BLaER1 treated with 17β-estradiol and CSF1 and Interleukin-3, amounts not matched to agents 10 nM and 100 nM (cell line): ENCODE measurements around the gene IGFBP2.
A peak's percentile ranks its signal among the peaks of the same experiment; 100 is the strongest.

Experiments used
- H3K27ac ChIP-seq, 11 experiments: shearing (Covaris generic); formaldehyde crosslinking; 2 replicates each; pipeline ENCODE4 v1.8.1; 2022
- H3K27me3 ChIP-seq, 11 experiments: shearing (Covaris generic); formaldehyde crosslinking; 2 replicates each; pipeline ENCODE4 v1.8.1; 2022
- H3K36me3 ChIP-seq, 11 experiments: shearing (Covaris generic); formaldehyde crosslinking; 2 replicates each; pipeline ENCODE4 v1.8.1; 2022
- H3K4me1 ChIP-seq, 10 experiments: shearing (Covaris generic); formaldehyde crosslinking; 2 replicates each; pipeline ENCODE4 v1.8.1; 2022
- H3K4me2 ChIP-seq, 11 experiments: shearing (Covaris generic); formaldehyde crosslinking; 2 replicates each; pipeline ENCODE4 v1.8.1; 2022
- H3K4me3 ChIP-seq, 10 experiments: shearing (Covaris generic); formaldehyde crosslinking; 2 replicates each; pipeline ENCODE4 v1.8.1; 2022
- H3K9ac ChIP-seq, 11 experiments: shearing (Covaris generic); formaldehyde crosslinking; 2 replicates each; pipeline ENCODE4 v1.8.1; 2022
- H3K9me3 ChIP-seq, 11 experiments: shearing (Covaris generic); formaldehyde crosslinking; replicated peaks in 1 of 11; 2 replicates each; pipeline ENCODE4 v1.8.1; 2022
- H4K20me1 ChIP-seq, 11 experiments: shearing (Covaris generic); formaldehyde crosslinking; 2 replicates each; pipeline ENCODE4 v1.8.1; 2022
- Cebpa-rat ChIP-seq, 11 experiments: shearing (Covaris generic); IDR thresholded peaks; 2 replicates each; pipeline ENCODE4 v1.8.1; 2022

Gene IGFBP2

DNA sequence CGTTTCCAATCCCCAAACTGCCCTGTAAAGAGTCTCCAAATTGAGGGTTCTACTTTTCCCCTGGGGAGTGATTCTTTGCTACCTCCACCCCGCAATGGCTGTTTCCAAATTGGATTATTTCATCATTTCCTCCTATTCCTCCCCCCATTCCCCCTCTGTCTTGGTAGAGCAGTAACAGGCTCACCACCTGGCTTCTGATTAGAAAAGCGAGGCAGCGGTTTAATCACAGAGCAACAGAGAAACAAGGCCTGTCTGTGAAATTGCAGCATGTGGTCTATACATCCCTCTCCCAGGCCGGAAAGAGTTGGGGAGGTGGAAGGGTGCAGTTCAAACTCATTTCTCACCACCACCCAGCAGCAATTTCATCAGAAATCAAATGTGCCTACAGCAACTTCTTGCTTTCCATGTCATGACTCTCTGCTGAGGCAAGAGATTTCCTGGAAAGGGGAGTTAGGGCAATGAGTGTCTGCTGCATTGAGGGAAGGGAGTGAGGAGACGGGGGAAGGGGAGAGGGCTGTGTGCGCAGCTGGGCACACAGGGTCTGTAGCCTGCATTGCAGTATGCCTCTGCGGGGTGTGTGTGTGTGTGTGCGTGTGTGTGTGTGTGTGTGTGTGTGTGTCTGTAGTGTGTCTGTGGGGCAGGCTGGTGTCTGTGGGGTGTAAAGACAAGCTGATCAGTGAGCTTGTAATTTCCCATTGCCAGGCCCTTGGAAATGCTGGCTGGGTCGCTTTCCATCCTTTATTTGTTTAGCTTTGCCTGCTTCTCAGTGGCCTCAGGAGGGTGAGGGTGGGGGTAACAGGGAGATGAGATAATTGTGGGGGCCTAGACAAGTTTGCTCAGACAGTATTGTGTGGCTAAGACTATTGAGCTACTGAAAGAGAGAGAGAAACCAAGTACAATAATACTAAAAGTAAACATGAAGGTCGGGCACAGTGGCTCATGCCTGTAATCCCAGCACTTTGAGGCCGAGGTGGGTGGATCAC lies 13.5 kb upstream of the IGFBP2 start:
- peak overlapping the region in 7 of 10 experiments; percentile 19 to 54 (median 35); a peak in 11 of 20 replicates for H3K4me3 ChIP-seq
- H3K36me3 ChIP-seq, result no peaks in the 10 kb centered on the region
- H3K4me1 ChIP-seq, result peaks cover 59 to 100% (median 91%) of the 10 kb centered on the region in 10 experiments
- H3K27me3 ChIP-seq, result no peaks in the 10 kb centered on the region
- H3K9ac ChIP-seq, result peak overlapping the region in 10 of 11 experiments; percentile 48 to 91 (median 84); a peak in 20 of 22 replicates
- H3K9me3 ChIP-seq, result peaks cover 0 to 11% (median 8%) of the 10 kb centered on the region in 11 experiments; a peak in 11 of 22 replicates
- peak overlapping the region; percentile 52 to 95 (median 90) for H3K4me2 ChIP-seq
- peak in 9 of 11 experiments; percentile 59 to 100 (median 94); a peak in 17 of 22 replicates for TF ChIP-seq Cebpa-rat (IDR thresholded peaks at IDR 0.05)
- H3K27ac ChIP-seq, result peak overlapping the region; percentile 21 to 99 (median 95); a peak in 21 of 22 replicates
- no peaks in the 10 kb centered on the region for H4K20me1 ChIP-seq

DNA sequence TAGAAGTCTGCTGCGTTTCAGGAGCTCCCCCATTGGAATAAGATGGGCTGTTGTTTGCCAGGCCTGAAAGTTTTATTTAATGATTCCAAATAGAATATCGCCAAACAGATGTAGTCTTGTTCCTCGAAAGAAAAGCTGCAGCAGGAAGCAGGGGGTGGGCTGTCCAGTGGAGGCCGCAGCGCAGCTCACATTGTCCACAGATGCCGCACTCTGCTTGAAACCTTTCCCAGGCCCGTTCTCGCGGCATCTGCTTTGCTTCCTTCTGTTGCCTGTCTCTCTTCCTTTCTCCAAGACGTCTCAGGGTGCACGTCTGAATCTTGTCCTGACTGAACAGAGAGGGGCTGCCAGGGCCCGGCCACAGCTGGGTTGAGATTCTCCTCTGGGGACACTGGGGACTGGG lies 12.4 kb upstream of the IGFBP2 start:
- Histone ChIP-seq H3K4me3 (0 out of 20 replicates have a peak overlapping the region, but pooled peaks of 1 of the 10 experiments have one; percentile 21), H3K36me3 (no peaks in the 10 kb centered on the region), H3K27ac (peak overlapping the region in 10 of 11 experiments; percentile 57 to 99 (median 95); a peak in 19 of 22 replicates), H3K4me2 (peak overlapping the region; percentile 52 to 95 (median 90)), H3K9ac (peak overlapping the region in 9 of 11 experiments; percentile 68 to 91 (median 85); a peak in 17 of 22 replicates), H3K4me1 (peaks cover 59 to 93% (median 80%) of the 10 kb centered on the region in 10 experiments), H3K27me3 (no peaks in the 10 kb centered on the region), H3K9me3 (peaks cover 0 to 13% (median 8%) of the 10 kb centered on the region in 11 experiments; a peak in 11 of 22 replicates), H4K20me1 (no peaks in the 10 kb centered on the region)
- TF ChIP-seq Cebpa-rat (IDR thresholded peaks at IDR 0.05), result no peak

DNA sequence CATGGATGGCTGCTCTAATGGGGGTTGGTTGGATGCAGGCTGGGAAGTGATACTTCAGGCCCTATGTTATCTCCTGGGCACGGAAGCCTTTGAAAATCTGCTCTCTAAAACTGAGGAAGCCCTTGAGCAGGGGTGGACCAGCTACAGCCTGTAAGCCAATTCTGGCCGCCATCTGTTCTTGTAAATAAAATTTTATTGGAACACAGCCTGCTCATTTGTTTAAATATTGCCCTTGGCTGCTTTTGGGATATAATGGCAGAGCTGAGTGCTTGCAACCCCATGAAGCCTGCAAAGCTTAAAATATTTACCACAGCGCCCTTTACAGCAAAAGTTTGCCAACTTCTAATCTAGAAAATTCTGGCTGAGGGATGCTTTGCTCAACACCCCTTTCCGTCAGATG lies 11.9 kb upstream of the IGFBP2 start:
- Histone ChIP-seq H3K4me2 (peak overlapping the region; percentile 52 to 95 (median 90)), H3K36me3 (no peaks in the 10 kb centered on the region), H3K9ac (peak overlapping the region in 9 of 11 experiments; percentile 68 to 91 (median 85); a peak in 17 of 22 replicates), H3K27me3 (no peaks in the 10 kb centered on the region), H3K4me1 (peaks cover 59 to 89% (median 76%) of the 10 kb centered on the region in 10 experiments), H4K20me1 (no peaks in the 10 kb centered on the region), H3K27ac (peak overlapping the region in 9 of 11 experiments; percentile 81 to 99 (median 95); a peak in 18 of 22 replicates), H3K9me3 (peaks cover 0 to 13% (median 8%) of the 10 kb centered on the region in 11 experiments; a peak in 11 of 22 replicates), H3K4me3 (peak overlapping the region in 1 of 10 experiments; percentile 2; a peak in 2 of 20 replicates)
- TF ChIP-seq Cebpa-rat (IDR thresholded peaks at IDR 0.05), result no peak

DNA sequence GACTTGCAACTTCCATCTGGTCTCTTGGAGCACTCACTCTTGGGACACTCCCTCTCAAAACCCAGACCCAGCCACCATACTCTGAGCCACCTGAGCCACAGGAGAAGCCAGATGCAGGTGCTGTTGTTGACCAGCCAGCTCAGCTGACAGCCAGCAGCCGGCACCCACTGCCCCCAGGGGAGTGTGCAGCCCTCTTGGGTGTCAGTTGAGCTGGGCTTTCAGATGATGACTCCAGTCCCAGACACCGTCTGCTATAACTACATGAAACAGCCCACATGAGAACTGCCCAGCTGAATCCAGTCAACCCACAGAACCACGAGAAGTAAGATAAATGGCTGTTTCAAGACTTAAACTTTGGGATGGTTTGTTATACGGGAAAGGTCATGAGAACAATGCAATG lies 10.7 kb upstream of the IGFBP2 start:
- H3K9me3 ChIP-seq, result peaks cover 0 to 13% (median 8%) of the 10 kb centered on the region in 11 experiments; a peak in 11 of 22 replicates
- no peak for TF ChIP-seq Cebpa-rat (IDR thresholded peaks at IDR 0.05)
- H3K4me1 ChIP-seq, result peaks cover 50 to 85% (median 68%) of the 10 kb centered on the region in 10 experiments
- H4K20me1 ChIP-seq, result no peaks in the 10 kb centered on the region
- peak overlapping the region in 5 of 11 experiments; percentile 81 to 91 (median 87); a peak in 8 of 22 replicates for H3K9ac ChIP-seq
- H3K27ac ChIP-seq, result peak overlapping the region in 8 of 11 experiments; percentile 89 to 99 (median 96); a peak in 15 of 22 replicates
- H3K4me3 ChIP-seq, result peak overlapping the region in 1 of 10 experiments; percentile 7; a peak in 1 of 20 replicates
- peak overlapping the region in 9 of 11 experiments; percentile 81 to 95 (median 91); a peak in 18 of 22 replicates for H3K4me2 ChIP-seq
- no peaks in the 10 kb centered on the region for H3K36me3 ChIP-seq
- no peaks in the 10 kb centered on the region for H3K27me3 ChIP-seq

DNA sequence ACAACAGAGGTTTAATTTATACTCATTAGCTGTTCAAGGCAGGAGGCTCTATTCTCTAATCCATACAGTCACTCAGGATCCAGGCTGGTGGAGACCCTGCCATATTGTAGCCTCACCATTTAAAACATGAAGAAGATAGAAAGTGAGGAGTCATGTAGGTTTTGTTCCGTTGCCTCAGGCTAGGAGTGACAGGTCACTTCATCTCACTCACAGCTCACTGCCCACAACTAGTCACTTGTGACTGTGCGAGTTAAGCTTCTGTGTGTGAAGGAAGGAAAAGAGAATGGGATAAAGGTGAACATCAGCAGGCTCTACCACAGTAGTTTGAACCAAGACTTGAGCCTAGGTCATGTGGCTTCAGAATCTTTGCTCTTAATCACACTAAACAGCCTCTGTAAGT lies 9.0 kb upstream of the IGFBP2 start:
- Histone ChIP-seq H3K4me2 (peak overlapping the region in 5 of 11 experiments; percentile 5 to 95 (median 11); a peak in 4 of 22 replicates), H4K20me1 (no peaks in the 10 kb centered on the region), H3K9ac (no peak overlapping the region), H3K9me3 (peaks cover 0 to 13% (median 8%) of the 10 kb centered on the region in 11 experiments; a peak in 11 of 22 replicates), H3K36me3 (no peaks in the 10 kb centered on the region), H3K4me3 (no peak overlapping the region), H3K27me3 (no peaks in the 10 kb centered on the region), H3K4me1 (peaks cover 33 to 67% (median 51%) of the 10 kb centered on the region in 10 experiments), H3K27ac (no peak overlapping the region)
- TF ChIP-seq Cebpa-rat (IDR thresholded peaks at IDR 0.05), result no peak

DNA sequence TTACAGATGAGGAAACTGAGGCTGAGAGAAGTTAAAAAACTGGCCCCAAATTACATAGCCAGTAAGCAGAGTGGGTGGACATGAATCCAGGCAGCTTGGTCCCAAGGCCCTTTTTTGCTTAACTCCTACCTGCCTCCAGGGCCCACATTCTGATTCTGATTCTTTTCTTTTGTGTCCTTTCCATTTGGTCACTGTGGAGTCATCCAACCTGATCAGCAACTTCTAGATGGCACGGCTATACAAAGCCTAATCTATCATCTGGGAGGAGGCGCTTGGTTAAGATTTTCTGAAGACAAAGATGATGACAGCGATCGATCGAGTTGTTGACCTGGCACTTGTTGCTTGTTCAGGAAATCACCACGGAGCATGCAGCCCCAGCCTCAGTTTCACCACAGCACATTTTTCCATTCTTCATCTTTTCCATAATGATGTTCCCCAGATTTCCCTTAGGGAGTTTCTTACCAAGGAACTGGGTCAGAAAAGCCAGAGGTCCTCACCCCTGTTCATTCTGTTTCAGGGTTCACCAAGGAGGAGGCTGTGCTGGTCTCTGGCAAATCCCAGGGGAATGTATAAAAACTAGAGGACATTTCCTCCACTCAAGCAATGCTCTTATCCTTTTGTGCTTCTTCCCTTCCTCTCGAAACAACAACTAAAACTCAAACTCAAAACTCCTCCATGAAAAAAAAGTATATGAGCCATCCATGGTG lies 6.9 kb upstream of the IGFBP2 start:
- Histone ChIP-seq H3K9ac (no peak overlapping the region), H3K9me3 (peaks cover 0 to 13% (median 8%) of the 10 kb centered on the region in 11 experiments; a peak in 11 of 22 replicates), H3K4me1 (peaks cover 13 to 47% (median 30%) of the 10 kb centered on the region in 10 experiments), H3K27me3 (no peaks in the 10 kb centered on the region), H3K4me2 (peak overlapping the region in 5 of 11 experiments; percentile 5 to 30 (median 10); a peak in 5 of 22 replicates), H4K20me1 (no peaks in the 10 kb centered on the region), H3K4me3 (no peak overlapping the region), H3K36me3 (no peaks in the 10 kb centered on the region), H3K27ac (no peak overlapping the region)
- no peak for TF ChIP-seq Cebpa-rat (IDR thresholded peaks at IDR 0.05)

DNA sequence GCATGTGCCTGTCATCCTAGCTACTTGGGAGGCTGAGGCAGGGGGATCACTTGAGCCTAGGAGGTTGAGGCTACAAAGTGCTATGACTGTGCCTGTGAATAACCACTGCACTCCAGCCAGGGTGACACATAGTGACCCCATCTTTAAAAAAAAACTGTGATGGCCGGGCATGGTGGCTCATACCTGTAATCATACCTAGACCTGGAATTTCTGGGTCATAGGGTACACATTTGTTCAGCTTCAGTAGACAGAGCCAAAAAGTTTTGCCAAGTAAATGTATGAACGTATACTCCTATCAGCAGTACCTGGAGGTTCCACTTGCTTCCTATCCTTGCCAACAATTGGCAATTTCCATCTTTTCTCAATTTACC lies 6.4 kb upstream of the IGFBP2 start:
- Histone ChIP-seq H3K4me1 (peaks cover 7 to 41% (median 25%) of the 10 kb centered on the region in 10 experiments), H3K4me2 (peak overlapping the region in 5 of 11 experiments; percentile 5 to 30 (median 10); a peak in 5 of 22 replicates), H3K9me3 (peaks cover 0 to 13% (median 8%) of the 10 kb centered on the region in 11 experiments; a peak in 11 of 22 replicates), H3K27me3 (peaks cover 0 to 4% (median 2%) of the 10 kb centered on the region in 11 experiments; a peak in 9 of 22 replicates), H3K36me3 (no peaks in the 10 kb centered on the region), H3K4me3 (no peak overlapping the region), H3K9ac (no peak overlapping the region), H3K27ac (no peak overlapping the region), H4K20me1 (no peaks in the 10 kb centered on the region)
- no peak for TF ChIP-seq Cebpa-rat (IDR thresholded peaks at IDR 0.05)

DNA sequence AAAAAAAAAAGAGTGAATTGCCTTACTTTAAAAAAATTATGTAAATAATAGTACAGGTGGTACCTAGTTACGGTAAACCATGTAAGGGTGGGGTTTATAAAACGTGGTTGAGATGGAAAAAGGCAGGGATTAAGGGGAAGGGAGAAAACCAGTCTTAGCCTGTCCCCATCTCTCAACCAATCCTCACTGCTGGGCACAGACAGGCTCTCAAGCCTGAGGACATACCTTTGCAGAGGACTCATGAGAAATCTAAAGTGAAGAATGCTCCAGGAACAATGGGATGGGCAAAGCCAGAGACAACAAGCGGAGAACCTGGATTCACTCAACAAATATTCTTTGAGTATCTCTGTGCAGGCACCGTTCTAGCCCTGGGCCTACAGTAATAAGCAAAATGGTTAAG lies 3.4 kb upstream of the IGFBP2 start:
- Histone ChIP-seq H3K4me2 (no peak overlapping the region), H3K27me3 (peaks cover 28 to 33% (median 31%) of the 10 kb centered on the region in 11 experiments), H4K20me1 (peaks cover 0 to 14% (median 9%) of the 10 kb centered on the region in 11 experiments; a peak in 8 of 22 replicates), H3K36me3 (no peaks in the 10 kb centered on the region), H3K4me1 (peaks cover 9 to 32% (median 25%) of the 10 kb centered on the region in 10 experiments), H3K9ac (no peak overlapping the region), H3K4me3 (no peak overlapping the region), H3K27ac (no peak overlapping the region), H3K9me3 (peaks cover 0 to 3% (median 0%) of the 10 kb centered on the region in 11 experiments; a peak in 3 of 22 replicates)
- no peak for TF ChIP-seq Cebpa-rat (IDR thresholded peaks at IDR 0.05)
